ENCODE measurements around the gene MAFF.
"Not testable (repeated sequence)": the region's sequence is repeated elsewhere in the genome, so short reads cannot be mapped to it uniquely, and the experiment has no call there.

The MAFF gene

DNA sequence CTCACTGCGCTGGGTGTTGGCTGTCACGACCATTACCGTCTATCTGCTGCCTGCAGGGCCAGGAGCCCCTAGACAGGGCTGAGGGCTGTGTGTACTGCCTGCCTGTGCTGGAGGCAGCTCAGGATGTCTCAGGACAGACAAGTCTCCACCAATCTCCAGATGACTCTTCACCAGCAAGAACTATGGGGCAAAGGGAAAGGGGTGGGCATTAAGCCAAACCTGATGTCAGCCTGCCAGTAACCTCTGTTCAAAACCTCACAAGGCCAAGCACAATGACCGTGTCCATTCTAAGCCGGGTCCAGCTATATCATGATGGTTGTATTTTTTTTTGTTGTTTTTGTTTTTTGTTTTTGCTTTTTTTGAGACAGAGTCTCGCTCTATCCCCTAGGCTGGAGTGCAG lies 31.6 kb downstream of the MAFF start:
- Histone ChIP-seq H3K9ac (ENCODE audit: low read depth, low read length, poor library complexity) (no peak overlapping the region), H2AK5ac (ENCODE audit: low read depth, low read length) (no peak overlapping the region), H3K27me3 (ENCODE audit: control insufficient read depth in 3 of 3, insufficient read depth in 3 of 3, low read depth in 1 of 3, low read length in 3 of 3) (no peaks in the 10 kb centered on the region), H4K8ac (ENCODE audit: low read depth, low read length) (no peak overlapping the region), H2AFZ (ENCODE audit: low read length) (no peak overlapping the region), H3K4me3 (ENCODE audit: low read length in 2 of 2) (no peak overlapping the region), H3K23ac (ENCODE audit: low read depth, low read length, poor library complexity) (no peak overlapping the region), H3K79me1 (ENCODE audit: low read depth, low read length) (peaks cover 3% of the 10 kb centered on the region), H3K4ac (ENCODE audit: low read length) (no peak overlapping the region), H3K27ac (replicated peaks; ENCODE audit: low read length) (no peak overlapping the region), H3K4me1 (ENCODE audit: control insufficient read depth in 2 of 2, insufficient read depth in 1 of 2, low read depth in 1 of 2, low read length in 2 of 2) (peaks cover 6 to 7% of the 10 kb centered on the region in 2 donors), H3K36me3 (replicated peaks in 1 of 2; ENCODE audit: control insufficient read depth in 2 of 2, insufficient read depth in 2 of 2, low read length in 2 of 2) (peaks cover 37 to 67% of the 10 kb centered on the region in 2 donors), H4K91ac (ENCODE audit: low read depth, low read length, poor library complexity) (no peak overlapping the region), H3K18ac (ENCODE audit: low read length) (no peak overlapping the region), H2BK5ac (ENCODE audit: low read length) (no peak overlapping the region), H2BK15ac (ENCODE audit: low read length) (no peak overlapping the region), H2BK120ac (ENCODE audit: low read depth, low read length) (no peak overlapping the region), H2BK12ac (ENCODE audit: low read length) (no peak overlapping the region), H3K14ac (ENCODE audit: low read length) (no peak overlapping the region), H3K4me2 (ENCODE audit: insufficient read depth, low read length, poor library complexity, severe bottlenecking) (no peak overlapping the region), H3K9me3 (replicated peaks in 1 of 2; ENCODE audit: control insufficient read depth in 2 of 2, insufficient read depth in 1 of 2, low read depth in 1 of 2, low read length in 2 of 2) (no peaks in the 10 kb centered on the region)
- no peak for DNase-seq (ENCODE audit: low spot score)
- no CpG with 5 or more reads among the region's 6 CpGs for WGBS, 2 donors (ENCODE audit: extremely low coverage in 2 of 2, insufficient read length in 2 of 2, insufficient replicate concordance in 1 of 2)

DNA sequence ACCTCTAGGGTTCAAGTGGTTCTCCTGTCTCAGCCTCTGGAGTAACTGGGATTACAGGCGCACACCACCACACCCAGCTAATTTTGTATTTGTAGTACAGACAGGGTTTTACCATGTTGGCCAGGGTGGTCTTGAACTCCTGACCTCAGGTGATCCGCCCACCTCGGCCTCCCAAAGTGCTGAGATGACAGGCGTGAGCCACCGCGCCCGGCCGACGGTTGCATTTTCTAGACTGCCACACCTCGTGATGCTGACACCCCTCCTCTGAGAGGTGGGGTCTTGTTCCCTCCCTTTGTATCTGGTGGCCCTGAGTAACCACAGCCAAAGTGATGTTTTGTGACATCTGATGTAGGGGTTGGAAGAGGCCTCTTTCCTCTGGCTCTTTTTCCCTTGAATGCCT lies 32.1 kb downstream of the MAFF start:
- H3K4me3 ChIP-seq (ENCODE audit: low read length in 2 of 2); H4K91ac ChIP-seq (ENCODE audit: low read depth, low read length, poor library complexity); DNase-seq (ENCODE audit: low spot score); H2AFZ ChIP-seq (ENCODE audit: low read length); H2BK120ac ChIP-seq (ENCODE audit: low read depth, low read length); H3K18ac ChIP-seq (ENCODE audit: low read length); H4K8ac ChIP-seq (ENCODE audit: low read depth, low read length); H3K4me2 ChIP-seq (ENCODE audit: insufficient read depth, low read length, poor library complexity, severe bottlenecking); H2BK12ac ChIP-seq (ENCODE audit: low read length); H3K14ac ChIP-seq (ENCODE audit: low read length); H3K79me1 ChIP-seq (ENCODE audit: low read depth, low read length); H2BK5ac ChIP-seq (ENCODE audit: low read length); H3K4me1 ChIP-seq (ENCODE audit: control insufficient read depth in 2 of 2, insufficient read depth in 1 of 2, low read depth in 1 of 2, low read length in 2 of 2); H3K4ac ChIP-seq (ENCODE audit: low read length); H2BK15ac ChIP-seq (ENCODE audit: low read length); H3K23ac ChIP-seq (ENCODE audit: low read depth, low read length, poor library complexity); H3K27me3 ChIP-seq (ENCODE audit: control insufficient read depth in 3 of 3, insufficient read depth in 3 of 3, low read depth in 1 of 3, low read length in 3 of 3); H3K9ac ChIP-seq (ENCODE audit: low read depth, low read length, poor library complexity); H3K9me3 ChIP-seq (replicated peaks in 1 of 2; ENCODE audit: control insufficient read depth in 2 of 2, insufficient read depth in 1 of 2, low read depth in 1 of 2, low read length in 2 of 2); H2AK5ac ChIP-seq (ENCODE audit: low read depth, low read length); H3K27ac ChIP-seq (replicated peaks; ENCODE audit: low read length): not testable (repeated sequence)
- H3K36me3 ChIP-seq (replicated peaks in 1 of 2; ENCODE audit: control insufficient read depth in 2 of 2, insufficient read depth in 2 of 2, low read length in 2 of 2), result peaks cover 37 to 67% of the 10 kb centered on the region in 2 donors
- WGBS, 2 donors (ENCODE audit: extremely low coverage in 2 of 2, insufficient read length in 2 of 2, insufficient replicate concordance in 1 of 2), result no CpG with 5 or more reads among the region's 10 CpGs

DNA sequence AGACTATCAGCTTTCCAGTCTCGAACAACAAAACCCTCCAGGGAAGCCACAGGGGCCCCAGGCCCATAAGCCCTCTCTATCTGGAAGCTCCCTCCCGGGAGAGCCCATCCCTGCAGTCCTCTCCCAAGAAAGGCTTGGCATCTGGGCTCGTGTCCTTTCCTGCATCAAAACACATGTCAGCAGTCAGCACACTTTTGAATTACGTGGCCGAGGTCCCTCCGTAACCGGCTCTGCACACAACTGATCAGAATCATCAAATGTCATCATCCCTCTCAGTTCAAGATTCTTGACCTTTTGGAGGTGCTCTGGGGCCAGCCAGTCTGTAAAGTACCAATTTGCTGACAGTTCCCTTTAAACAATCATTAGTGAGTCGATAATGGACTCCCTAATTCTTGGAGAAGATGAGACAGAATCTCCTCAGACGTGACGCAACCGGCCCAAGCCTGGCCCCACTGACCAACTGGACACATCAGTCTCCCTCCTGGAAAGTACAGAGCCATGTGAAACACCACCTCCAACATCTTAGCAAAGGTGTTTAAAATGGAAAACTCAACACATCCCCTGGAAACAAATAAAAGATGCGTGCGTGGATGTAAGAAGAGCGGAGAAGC lies 33.6 kb downstream of the MAFF start:
- H2BK120ac ChIP-seq (ENCODE audit: low read depth, low read length), result no peak overlapping the region
- no peak overlapping the region for H2AK5ac ChIP-seq (ENCODE audit: low read depth, low read length)
- no peak overlapping the region for H4K91ac ChIP-seq (ENCODE audit: low read depth, low read length, poor library complexity)
- H4K8ac ChIP-seq (ENCODE audit: low read depth, low read length), result no peak overlapping the region
- no peak overlapping the region for H3K4me3 ChIP-seq (ENCODE audit: low read length in 2 of 2)
- no peak overlapping the region for H2BK12ac ChIP-seq (ENCODE audit: low read length)
- H3K9me3 ChIP-seq (replicated peaks in 1 of 2; ENCODE audit: control insufficient read depth in 2 of 2, insufficient read depth in 1 of 2, low read depth in 1 of 2, low read length in 2 of 2), result peaks cover 0 to 3% of the 10 kb centered on the region in 2 donors
- no peak for DNase-seq (ENCODE audit: low spot score)
- H3K4ac ChIP-seq (ENCODE audit: low read length), result no peak overlapping the region
- no CpG with 5 or more reads among the region's 14 CpGs for WGBS, 2 donors (ENCODE audit: extremely low coverage in 2 of 2, insufficient read length in 2 of 2, insufficient replicate concordance in 1 of 2)
- H3K27me3 ChIP-seq (ENCODE audit: control insufficient read depth in 3 of 3, insufficient read depth in 3 of 3, low read depth in 1 of 3, low read length in 3 of 3), result no peaks in the 10 kb centered on the region
- H3K23ac ChIP-seq (ENCODE audit: low read depth, low read length, poor library complexity), result no peak overlapping the region
- H2BK5ac ChIP-seq (ENCODE audit: low read length), result peak overlapping the region; percentile 46
- no peak overlapping the region for H3K9ac ChIP-seq (ENCODE audit: low read depth, low read length, poor library complexity)
- no peak overlapping the region for H2AFZ ChIP-seq (ENCODE audit: low read length)
- H2BK15ac ChIP-seq (ENCODE audit: low read length), result no peak overlapping the region
- H3K79me1 ChIP-seq (ENCODE audit: low read depth, low read length), result peaks cover 9% of the 10 kb centered on the region
- H3K18ac ChIP-seq (ENCODE audit: low read length), result no peak overlapping the region
- H3K4me1 ChIP-seq (ENCODE audit: control insufficient read depth in 2 of 2, insufficient read depth in 1 of 2, low read depth in 1 of 2, low read length in 2 of 2), result peaks cover 0 to under 1% of the 10 kb centered on the region in 2 donors
- no peak overlapping the region for H3K4me2 ChIP-seq (ENCODE audit: insufficient read depth, low read length, poor library complexity, severe bottlenecking)
- H3K14ac ChIP-seq (ENCODE audit: low read length), result no peak overlapping the region
- H3K27ac ChIP-seq (replicated peaks; ENCODE audit: low read length), result no peak overlapping the region
- peaks cover 36 to 70% of the 10 kb centered on the region in 2 donors for H3K36me3 ChIP-seq (replicated peaks in 1 of 2; ENCODE audit: control insufficient read depth in 2 of 2, insufficient read depth in 2 of 2, low read length in 2 of 2)

DNA sequence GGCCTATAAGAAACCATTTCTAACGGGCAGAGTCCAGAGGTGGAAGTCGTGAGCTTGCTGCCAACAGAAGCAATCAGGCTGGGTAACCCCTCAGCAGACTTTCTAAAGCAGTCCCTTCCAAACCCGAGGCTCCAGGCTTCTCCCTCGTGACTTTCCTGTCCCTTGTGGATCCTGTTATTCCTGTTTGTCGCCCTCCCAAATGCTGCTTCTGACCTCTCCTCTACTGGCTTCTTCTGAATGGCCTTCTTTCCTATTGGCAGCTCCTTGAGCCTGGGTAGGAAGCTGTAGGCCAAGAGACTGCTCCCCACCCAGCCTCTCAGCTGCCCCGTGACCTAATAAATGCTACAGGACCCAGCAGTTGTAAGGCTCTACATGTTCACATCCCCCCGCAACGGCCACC lies 35.0 kb downstream of the MAFF start:
- Histone ChIP-seq H3K4me1 (ENCODE audit: control insufficient read depth in 2 of 2, insufficient read depth in 1 of 2, low read depth in 1 of 2, low read length in 2 of 2) (peaks cover 4 to 12% of the 10 kb centered on the region in 2 donors), H3K27ac (replicated peaks; ENCODE audit: low read length) (no peak overlapping the region), H3K14ac (ENCODE audit: low read length) (no peak overlapping the region), H2BK5ac (ENCODE audit: low read length) (no peak overlapping the region), H3K4ac (ENCODE audit: low read length) (no peak overlapping the region), H2BK120ac (ENCODE audit: low read depth, low read length) (no peak overlapping the region), H2BK12ac (ENCODE audit: low read length) (no peak overlapping the region), H3K27me3 (ENCODE audit: control insufficient read depth in 3 of 3, insufficient read depth in 3 of 3, low read depth in 1 of 3, low read length in 3 of 3) (no peaks in the 10 kb centered on the region), H3K9ac (ENCODE audit: low read depth, low read length, poor library complexity) (no peak overlapping the region), H3K4me2 (ENCODE audit: insufficient read depth, low read length, poor library complexity, severe bottlenecking) (no peak overlapping the region), H4K91ac (ENCODE audit: low read depth, low read length, poor library complexity) (no peak overlapping the region), H4K8ac (ENCODE audit: low read depth, low read length) (no peak overlapping the region), H3K36me3 (replicated peaks in 1 of 2; ENCODE audit: control insufficient read depth in 2 of 2, insufficient read depth in 2 of 2, low read length in 2 of 2) (peaks cover 26 to 56% of the 10 kb centered on the region in 2 donors), H2AFZ (ENCODE audit: low read length) (no peak overlapping the region), H2AK5ac (ENCODE audit: low read depth, low read length) (no peak overlapping the region), H3K23ac (ENCODE audit: low read depth, low read length, poor library complexity) (no peak overlapping the region), H2BK15ac (ENCODE audit: low read length) (no peak overlapping the region), H3K79me1 (ENCODE audit: low read depth, low read length) (peaks cover 9% of the 10 kb centered on the region), H3K18ac (ENCODE audit: low read length) (no peak overlapping the region), H3K9me3 (replicated peaks in 1 of 2; ENCODE audit: control insufficient read depth in 2 of 2, insufficient read depth in 1 of 2, low read depth in 1 of 2, low read length in 2 of 2) (peaks cover 0 to 3% of the 10 kb centered on the region in 2 donors), H3K4me3 (ENCODE audit: low read length in 2 of 2) (no peak overlapping the region)
- no peak for DNase-seq (ENCODE audit: low spot score)
- WGBS, 2 donors (ENCODE audit: extremely low coverage in 2 of 2, insufficient read length in 2 of 2, insufficient replicate concordance in 1 of 2), result no CpG with 5 or more reads among the region's 8 CpGs
